Ramos (cell line): Measurements from ENCODE around the gene RAB41.
"Not testable (repeated sequence)": the region's sequence is repeated elsewhere in the genome, so short reads cannot be mapped to it uniquely, and the experiment has no call there.

Source experiments
- in situ Hi-C: fragments of 300-500 bp; cut with MboI; formaldehyde crosslinking; loops from one replicate; pipeline ENCODE4 v1.14.3; 2022; ENCODE audit warnings: low sequenced_read_pairs; ENCODE audit not compliant: unreplicated experiment

RAB41 gene

GRCh38 chrX:70281951-70282350 is at the start of gene RAB41:
Gene RAB41, plus strand, starts transcription at chrX:70282172. Its CDS starts 46 bp downstream, at chrX:70282218.
- in situ Hi-C loops: no loop called here

GRCh38 chrX:70234355-70234754 is 47.6 kb upstream of the RAB41 start, which contains the start of gene AWAT1:
Gene AWAT1, plus strand, starts transcription at chrX:70234655. Its CDS starts 41 bp downstream, at chrX:70234696.
- in situ Hi-C loops: no loop called here

GRCh38 chrX:70240751-70241150 is 41.2 kb upstream of the RAB41 start:
- in situ Hi-C loops: no loop called here

- in situ Hi-C loops: no loop called here
Measured at GRCh38 chrX:70241501-70241900, 40.5 kb upstream of the RAB41 start.

GRCh38 chrX:70243601-70244000 is 38.4 kb upstream of the RAB41 start:
- in situ Hi-C loops: not testable (repeated sequence)

GRCh38 chrX:70244881-70245280 is 37.1 kb upstream of the RAB41 start:
- in situ Hi-C loops: no loop called here

- in situ Hi-C loops: no loop called here
Measured at GRCh38 chrX:70247252-70247651, 34.7 kb upstream of the RAB41 start.

- in situ Hi-C loops: no loop called here
Measured at GRCh38 chrX:70252491-70252890, 29.5 kb upstream of the RAB41 start.

- in situ Hi-C loops: no loop called here
Measured at GRCh38 chrX:70253377-70254062, 28.5 kb upstream of the RAB41 start.

- in situ Hi-C loops: no loop called here
Measured at GRCh38 chrX:70254063-70254400, 27.9 kb upstream of the RAB41 start.

GRCh38 chrX:70254909-70255308 is 27.1 kb upstream of the RAB41 start:
- in situ Hi-C loops: no loop called here

GRCh38 chrX:70255452-70255851 is 26.5 kb upstream of the RAB41 start:
- in situ Hi-C loops: no loop called here

- in situ Hi-C loops: no loop called here
Measured at GRCh38 chrX:70257423-70258288, 24.3 kb upstream of the RAB41 start.

- in situ Hi-C loops: no loop called here
Measured at GRCh38 chrX:70260104-70260503, 21.9 kb upstream of the RAB41 start, which contains the start of gene P2RY4. Gene P2RY4, minus strand, starts transcription at chrX:70260204. Its CDS starts 580 bp downstream, at chrX:70259624.

GRCh38 chrX:70262952-70263567 is 18.9 kb upstream of the RAB41 start:
- in situ Hi-C loops: no loop called here

- in situ Hi-C loops: no loop called here
Measured at GRCh38 chrX:70264784-70265183, 17.2 kb upstream of the RAB41 start.

GRCh38 chrX:70268034-70268433 is 13.9 kb upstream of the RAB41 start, which contains the start of gene ARR3:
Gene ARR3, plus strand, starts transcription at chrX:70268334. Its CDS starts 1,052 bp downstream, at chrX:70269386.
- in situ Hi-C loops: no loop called here

- in situ Hi-C loops: not testable (repeated sequence)
Measured at GRCh38 chrX:70274029-70274428, 7.9 kb upstream of the RAB41 start.

- in situ Hi-C loops: no loop called here
Measured at GRCh38 chrX:70279081-70279480, 2.9 kb upstream of the RAB41 start.

- in situ Hi-C loops: no loop called here
Measured at GRCh38 chrX:70280573-70280972, 1.4 kb upstream of the RAB41 start.
